HEK293 (cell line): ENCODE data around the gene IFI27L2.

Experiments used
- CTCF ChIA-PET: fragments of 350-600 bp; formaldehyde crosslinking; extraction: SDS; loops from one replicate; lab custom pipeline; 2021; ENCODE audit warnings: antibody characterized with exemption; lab: Yijun Ruan, JAX
- POLR2A ChIA-PET: fragments of 300-600 bp; formaldehyde crosslinking; extraction: SDS; loops from one replicate; lab custom pipeline; 2020; ENCODE audit warnings: antibody characterized with exemption, inconsistent platforms; lab: Yijun Ruan, JAX
- H3K27ac ChIP-seq: fragments of 200-500 bp; sonication (Bioruptor generic); 2 replicates; pipeline ENCODE4 v1.5.1; 2014; ENCODE audit warnings: low read depth, low read length, control low read depth, inconsistent platforms; ENCODE audit errors: extremely low read depth
- H3K36me3 ChIP-seq, 2 experiments: fragments of 200-500 bp in 1 of 2; sonication (Bioruptor generic) in 1 of 2; 1 replicate in 1 of 2; 2 replicates in 1 of 2; pipeline ENCODE4 v1.5.1; 2014 to 2017; ENCODE audit warnings: inconsistent platforms in 2 of 2, low read length in 2 of 2; ENCODE audit not compliant: control insufficient read depth in 2 of 2, insufficient read depth in 1 of 2
- H3K4me1 ChIP-seq: fragments of 200-500 bp; sonication (Bioruptor generic); 2 replicates; pipeline ENCODE4 v1.5.1; 2014; ENCODE audit warnings: mild to moderate bottlenecking, low read length, inconsistent platforms; ENCODE audit not compliant: control insufficient read depth, insufficient read depth
- H3K4me3 ChIP-seq: 2 replicates; pipeline ENCODE4 v1.5.1; 2011; ENCODE audit warnings: low read depth, mild to moderate bottlenecking, control low read depth, low read length, moderate library complexity
- H3K9me3 ChIP-seq: fragments of 200-500 bp; sonication (Bioruptor generic); 2 replicates; pipeline ENCODE4 v1.5.1; 2014; ENCODE audit warnings: low read depth, low read length, inconsistent platforms; ENCODE audit not compliant: control insufficient read depth, insufficient read depth
- ELK4 ChIP-seq: IDR thresholded peaks from 2 replicates; pipeline ENCODE4 v1.6.1; 2011; ENCODE audit warnings: mild to moderate bottlenecking, low read depth, low read length, borderline replicate concordance
- GLI4 ChIP-seq: fragments of 450-650 bp; formaldehyde crosslinking; IDR thresholded peaks from 2 replicates; pipeline ENCODE4 v1.5.1; 2016; ENCODE audit warnings: missing biosample characterization, missing genetic modification characterization
- MZF1 ChIP-seq: fragments of 450-650 bp; formaldehyde crosslinking; IDR thresholded peaks from 2 replicates; pipeline ENCODE4 v1.5.1; 2017; ENCODE audit warnings: missing biosample characterization, missing genetic modification characterization, borderline replicate concordance
- SCRT1 ChIP-seq: fragments of 450-650 bp; formaldehyde crosslinking; IDR thresholded peaks from 2 replicates; pipeline ENCODE4 v1.5.1; 2016; ENCODE audit warnings: missing biosample characterization, missing genetic modification characterization, borderline replicate concordance
- ZNF140 ChIP-seq: fragments of 450-650 bp; formaldehyde crosslinking; IDR thresholded peaks from 2 replicates; pipeline ENCODE4 v1.5.1; 2016; ENCODE audit warnings: missing biosample characterization, missing genetic modification characterization
- ZNF184 ChIP-seq: fragments of 450-650 bp; IDR thresholded peaks from 2 replicates; pipeline ENCODE4 v1.5.1; 2018; ENCODE audit warnings: missing biosample characterization, mild to moderate bottlenecking, missing genetic modification characterization
- ZNF202 ChIP-seq: fragments of 450-650 bp; formaldehyde crosslinking; IDR thresholded peaks from 2 replicates; pipeline ENCODE4 v1.5.1; 2016; ENCODE audit warnings: missing biosample characterization, missing genetic modification characterization, borderline replicate concordance
- ZNF223 ChIP-seq: fragments of 450-650 bp; formaldehyde crosslinking; IDR thresholded peaks from 2 replicates; pipeline ENCODE4 v1.5.1; 2016; ENCODE audit warnings: missing biosample characterization, missing genetic modification characterization
- ZNF391 ChIP-seq: fragments of 450-650 bp; formaldehyde crosslinking; IDR thresholded peaks from 2 replicates; pipeline ENCODE4 v1.5.1; 2016; ENCODE audit warnings: low read depth, missing biosample characterization, missing genetic modification characterization, borderline replicate concordance
- ZNF423 ChIP-seq: fragments of 450-650 bp; formaldehyde crosslinking; IDR thresholded peaks from 2 replicates; pipeline ENCODE4 v1.5.1; 2016; ENCODE audit warnings: missing biosample characterization, missing genetic modification characterization
- ZNF426 ChIP-seq: fragments of 450-650 bp; formaldehyde crosslinking; IDR thresholded peaks from 2 replicates; pipeline ENCODE4 v1.5.1; 2017; ENCODE audit warnings: missing biosample characterization, missing genetic modification characterization, mild to moderate bottlenecking, inconsistent platforms, moderate library complexity
- ZNF529 ChIP-seq: fragments of 450-650 bp; formaldehyde crosslinking; IDR thresholded peaks from 2 replicates; pipeline ENCODE4 v1.5.1; 2017; ENCODE audit warnings: missing genetic modification characterization, missing biosample characterization; ENCODE audit not compliant: insufficient replicate concordance
- ZNF544 ChIP-seq: fragments of 450-650 bp; formaldehyde crosslinking; IDR thresholded peaks from 2 replicates; pipeline ENCODE4 v1.5.0; 2017; ENCODE audit warnings: missing biosample characterization, missing genetic modification characterization
- ZNF624 ChIP-seq: fragments of 450-650 bp; formaldehyde crosslinking; IDR thresholded peaks from 2 replicates; pipeline ENCODE4 v1.5.1; 2017; ENCODE audit warnings: missing biosample characterization, missing genetic modification characterization
- ZNF670 ChIP-seq: fragments of 450-650 bp; formaldehyde crosslinking; IDR thresholded peaks from 2 replicates; pipeline ENCODE4 v1.5.1; 2016; ENCODE audit warnings: missing biosample characterization, missing genetic modification characterization, low read depth
- TF ChIP-seq, protein P1 (sequence below): fragments of 450-650 bp; formaldehyde crosslinking; IDR thresholded peaks from 2 replicates; pipeline ENCODE4 v1.5.1; 2017; ENCODE audit warnings: missing biosample characterization, missing genetic modification characterization
- TF ChIP-seq, protein P2 (sequence below): fragments of 450-650 bp; formaldehyde crosslinking; IDR thresholded peaks from 2 replicates; pipeline ENCODE4 v1.5.1; 2017; ENCODE audit warnings: missing biosample characterization, missing genetic modification characterization
- TF ChIP-seq, protein P3 (sequence below): fragments of 450-650 bp; formaldehyde crosslinking; IDR thresholded peaks from 2 replicates; pipeline ENCODE4 v1.5.1; 2016; ENCODE audit warnings: missing biosample characterization, missing genetic modification characterization
- TF ChIP-seq, protein P4 (sequence below): fragments of 450-650 bp; formaldehyde crosslinking; IDR thresholded peaks from 2 replicates; pipeline ENCODE4 v1.5.1; 2017; ENCODE audit warnings: missing biosample characterization, missing genetic modification characterization

The IFI27L2 gene

GRCh38 chr14:94177806-94178205 lies 48.4 kb upstream of the IFI27L2 start (continued):
- no peak for TF ChIP-seq ELK4

- no peak overlapping the region for H3K27ac ChIP-seq
- no peak for TF ChIP-seq MZF1 (tag by site-specific recombination)
- TF ChIP-seq, protein P1, sequence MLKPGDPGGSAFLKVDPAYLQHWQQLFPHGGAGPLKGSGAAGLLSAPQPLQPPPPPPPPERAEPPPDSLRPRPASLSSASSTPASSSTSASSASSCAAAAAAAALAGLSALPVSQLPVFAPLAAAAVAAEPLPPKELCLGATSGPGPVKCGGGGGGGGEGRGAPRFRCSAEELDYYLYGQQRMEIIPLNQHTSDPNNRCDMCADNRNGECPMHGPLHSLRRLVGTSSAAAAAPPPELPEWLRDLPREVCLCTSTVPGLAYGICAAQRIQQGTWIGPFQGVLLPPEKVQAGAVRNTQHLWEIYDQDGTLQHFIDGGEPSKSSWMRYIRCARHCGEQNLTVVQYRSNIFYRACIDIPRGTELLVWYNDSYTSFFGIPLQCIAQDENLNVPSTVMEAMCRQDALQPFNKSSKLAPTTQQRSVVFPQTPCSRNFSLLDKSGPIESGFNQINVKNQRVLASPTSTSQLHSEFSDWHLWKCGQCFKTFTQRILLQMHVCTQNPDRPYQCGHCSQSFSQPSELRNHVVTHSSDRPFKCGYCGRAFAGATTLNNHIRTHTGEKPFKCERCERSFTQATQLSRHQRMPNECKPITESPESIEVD (tag by site-specific recombination), result 0 out of 2 replicates have a peak, but pooled peaks have one; percentile 12
- no peak for TF ChIP-seq ZNF670 (tag by site-specific recombination)
- ChIA-PET CTCF (interaction anchor here (0.7 to 1.5 kb wide), 2 partner anchors 40 to 309 kb away, joined by 3 read pairs; no protein-coding TSS in a partner anchor), POLR2A (no interaction called here)
- H3K4me1 ChIP-seq, result no peaks in the 10 kb centered on the region
- H3K36me3 ChIP-seq, result no peaks in the 10 kb centered on the region
- H3K9me3 ChIP-seq, result no peaks in the 10 kb centered on the region
- no peak overlapping the region for H3K4me3 ChIP-seq
These were observed 47.4 kb upstream of the IFI27L2 start for GRCh38 chr14:94176808-94177207.

- ChIA-PET POLR2A (no interaction called here), CTCF (interaction anchor here (1.0 to 1.4 kb wide), 3 partner anchors 33 to 236 kb away, joined by 3 to 6 read pairs (median 4); no protein-coding TSS in a partner anchor)
- Histone ChIP-seq H3K4me1 (no peaks in the 10 kb centered on the region), H3K9me3 (no peaks in the 10 kb centered on the region), H3K36me3 (no peaks in the 10 kb centered on the region), H3K27ac (no peak overlapping the region), H3K4me3 (peak overlapping the region; percentile 62)
- TF ChIP-seq ZNF624 (tag by site-specific recombination) (no peak), ZNF391 (no peak), ZNF529 (tag by site-specific recombination) (no peak), ZNF223 (tag by site-specific recombination) (no peak), GLI4 (tag by site-specific recombination) (no peak), ZNF202 (tag by site-specific recombination) (no peak), ZNF140 (tag by site-specific recombination) (no peak), SCRT1 (tag by site-specific recombination) (no peak), ZNF184 (tag by site-specific recombination) (no peak), ZNF426 (no peak), ZNF544 (tag by site-specific recombination) (no peak), ZNF423 (tag by site-specific recombination) (no peak)
- TF ChIP-seq, protein P2, sequence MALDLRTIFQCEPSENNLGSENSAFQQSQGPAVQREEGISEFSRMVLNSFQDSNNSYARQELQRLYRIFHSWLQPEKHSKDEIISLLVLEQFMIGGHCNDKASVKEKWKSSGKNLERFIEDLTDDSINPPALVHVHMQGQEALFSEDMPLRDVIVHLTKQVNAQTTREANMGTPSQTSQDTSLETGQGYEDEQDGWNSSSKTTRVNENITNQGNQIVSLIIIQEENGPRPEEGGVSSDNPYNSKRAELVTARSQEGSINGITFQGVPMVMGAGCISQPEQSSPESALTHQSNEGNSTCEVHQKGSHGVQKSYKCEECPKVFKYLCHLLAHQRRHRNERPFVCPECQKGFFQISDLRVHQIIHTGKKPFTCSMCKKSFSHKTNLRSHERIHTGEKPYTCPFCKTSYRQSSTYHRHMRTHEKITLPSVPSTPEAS (tag by site-specific recombination), result no peak
- TF ChIP-seq, protein P3, sequence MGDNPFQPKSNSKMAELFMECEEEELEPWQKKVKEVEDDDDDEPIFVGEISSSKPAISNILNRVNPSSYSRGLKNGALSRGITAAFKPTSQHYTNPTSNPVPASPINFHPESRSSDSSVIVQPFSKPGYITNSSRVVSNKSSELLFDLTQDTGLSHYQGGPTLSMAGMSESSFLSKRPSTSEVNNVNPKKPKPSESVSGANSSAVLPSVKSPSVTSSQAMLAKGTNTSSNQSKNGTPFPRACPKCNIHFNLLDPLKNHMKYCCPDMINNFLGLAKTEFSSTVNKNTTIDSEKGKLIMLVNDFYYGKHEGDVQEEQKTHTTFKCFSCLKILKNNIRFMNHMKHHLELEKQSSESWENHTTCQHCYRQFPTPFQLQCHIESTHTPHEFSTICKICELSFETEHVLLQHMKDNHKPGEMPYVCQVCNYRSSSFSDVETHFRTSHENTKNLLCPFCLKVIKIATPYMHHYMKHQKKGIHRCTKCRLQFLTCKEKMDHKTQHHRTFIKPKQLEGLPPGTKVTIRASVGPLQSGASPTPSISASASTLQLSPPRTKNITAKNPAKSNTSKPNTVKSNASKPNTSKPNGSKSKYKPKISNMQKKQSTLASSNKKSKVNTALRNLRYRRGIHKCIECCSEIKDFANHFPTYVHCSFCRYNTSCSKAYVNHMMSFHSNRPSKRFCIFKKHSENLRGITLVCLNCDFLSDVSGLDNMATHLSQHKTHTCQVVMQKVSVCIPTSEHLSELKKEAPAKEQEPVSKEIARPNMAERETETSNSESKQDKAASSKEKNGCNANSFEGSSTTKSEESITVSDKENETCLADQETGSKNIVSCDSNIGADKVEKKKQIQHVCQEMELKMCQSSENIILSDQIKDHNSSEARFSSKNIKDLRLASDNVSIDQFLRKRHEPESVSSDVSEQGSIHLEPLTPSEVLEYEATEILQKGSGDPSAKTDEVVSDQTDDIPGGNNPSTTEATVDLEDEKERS (tag by site-specific recombination), result no peak
- TF ChIP-seq, protein P4, sequence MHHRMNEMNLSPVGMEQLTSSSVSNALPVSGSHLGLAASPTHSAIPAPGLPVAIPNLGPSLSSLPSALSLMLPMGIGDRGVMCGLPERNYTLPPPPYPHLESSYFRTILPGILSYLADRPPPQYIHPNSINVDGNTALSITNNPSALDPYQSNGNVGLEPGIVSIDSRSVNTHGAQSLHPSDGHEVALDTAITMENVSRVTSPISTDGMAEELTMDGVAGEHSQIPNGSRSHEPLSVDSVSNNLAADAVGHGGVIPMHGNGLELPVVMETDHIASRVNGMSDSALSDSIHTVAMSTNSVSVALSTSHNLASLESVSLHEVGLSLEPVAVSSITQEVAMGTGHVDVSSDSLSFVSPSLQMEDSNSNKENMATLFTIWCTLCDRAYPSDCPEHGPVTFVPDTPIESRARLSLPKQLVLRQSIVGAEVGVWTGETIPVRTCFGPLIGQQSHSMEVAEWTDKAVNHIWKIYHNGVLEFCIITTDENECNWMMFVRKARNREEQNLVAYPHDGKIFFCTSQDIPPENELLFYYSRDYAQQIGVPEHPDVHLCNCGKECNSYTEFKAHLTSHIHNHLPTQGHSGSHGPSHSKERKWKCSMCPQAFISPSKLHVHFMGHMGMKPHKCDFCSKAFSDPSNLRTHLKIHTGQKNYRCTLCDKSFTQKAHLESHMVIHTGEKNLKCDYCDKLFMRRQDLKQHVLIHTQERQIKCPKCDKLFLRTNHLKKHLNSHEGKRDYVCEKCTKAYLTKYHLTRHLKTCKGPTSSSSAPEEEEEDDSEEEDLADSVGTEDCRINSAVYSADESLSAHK, result no peak
These were observed 46.3 kb upstream of the IFI27L2 start for GRCh38 chr14:94175747-94176146.
